Choroid plexus epithelial cell (primary cell): Measurements from ENCODE around the gene ZNF398.

ENCODE experiments used
- DNase-seq: peaks from one replicate; pipeline ENCODE4 v3.0.0-alpha.2; 2010; ENCODE audit warnings: low read depth
- H3K4me3 ChIP-seq: 2 replicates; pipeline ENCODE4 v1.5.1; 2011; ENCODE audit warnings: low read depth, mild to moderate bottlenecking, control low read depth, low read length, moderate library complexity
- CTCF ChIP-seq: conservative IDR thresholded peaks from 2 replicates; pipeline ENCODE4 v1.5.1; 2011; ENCODE audit warnings: low read depth, mild to moderate bottlenecking, control low read depth, inconsistent platforms, low read length, moderate library complexity

ZNF398 gene

GRCh38 chr7:149226840-149227494 lies 79.7 kb downstream of the ZNF398 start:
- no peak for TF ChIP-seq CTCF
- peak; percentile 20 for DNase-seq

GRCh38 chr7:149228831-149229471 lies 81.7 kb downstream of the ZNF398 start:
- no peak overlapping the region for H3K4me3 ChIP-seq
- DNase-seq = peak; percentile 7
- no peak for TF ChIP-seq CTCF

More at GRCh38 chr7:149226840-149227494, 79.7 kb downstream of the ZNF398 start:
- no peak overlapping the region for H3K4me3 ChIP-seq

GRCh38 chr7:149229526-149229925 lies 82.3 kb downstream of the ZNF398 start:
- no peak for DNase-seq
- H3K4me3 ChIP-seq = no peak overlapping the region

GRCh38 chr7:149232362-149232761 lies 85.1 kb downstream of the ZNF398 start:
- no peak overlapping the region for H3K4me3 ChIP-seq
- DNase-seq = no peak
- no peak for TF ChIP-seq CTCF

More at GRCh38 chr7:149229526-149229925, 82.3 kb downstream of the ZNF398 start:
- no peak for TF ChIP-seq CTCF
